ENCODE data around the gene ESYT2. TPM values are rescaled to one million over a fixed set of nuclear protein-coding genes. Genes with fewer than 3 reads are reported as not detected.

ESYT2 gene
- total and polyA plus RNA-seq, 4 donors, result 30.6 to 172 (median 108) TPM

GRCh38 chr7:158861004-158861787 lies 31.9 kb upstream of the ESYT2 start:
- Histone ChIP-seq H3K4me1 (ENCODE audit: control insufficient read depth in 1 of 2, insufficient read depth in 2 of 2, low read length in 2 of 2) (no peaks in the 10 kb centered on the region), H3K9me3 (ENCODE audit: control insufficient read depth, low read length) (no peaks in the 10 kb centered on the region), H3K27ac (ENCODE audit: low read depth in 1 of 2, low read length in 2 of 2) (no peak overlapping the region), H3K27me3 (ENCODE audit: control insufficient read depth in 1 of 2, insufficient read depth in 2 of 2, low read length in 1 of 2) (no peaks in the 10 kb centered on the region), H3K36me3 (ENCODE audit: control insufficient read depth in 1 of 2, insufficient read depth in 2 of 2, low read length in 1 of 2) (no peaks in the 10 kb centered on the region), H3K4me3 (ENCODE audit: low read length in 2 of 2) (no peak overlapping the region)
- intact Hi-C loops (cut with DNase I), result loop anchor here (5.0 to 10.0 kb wide), 2 partner anchors 34 to 76 kb away; partner anchors contain the start of gene ESYT2 (in 1 of the 2)
- DNase-seq (peak in 1 of 2 donors; percentile 31), ATAC-seq (ENCODE audit: low FRiP score) (no peak)
- 69 to 70% methylated on average over 15 of the region's 15 CpGs for WGBS, 2 donors

- intact Hi-C loops (cut with DNase I), result loop anchor here (5.0 to 10.0 kb wide), 2 partner anchors 33 to 76 kb away; partner anchors contain the start of gene ESYT2 (in 1 of the 2)
- H3K4me1 ChIP-seq (ENCODE audit: control insufficient read depth in 1 of 2, insufficient read depth in 2 of 2, low read length in 2 of 2), result no peaks in the 10 kb centered on the region
- no peaks in the 10 kb centered on the region for H3K36me3 ChIP-seq (ENCODE audit: control insufficient read depth in 1 of 2, insufficient read depth in 2 of 2, low read length in 1 of 2)
These were observed 31.1 kb upstream of the ESYT2 start for GRCh38 chr7:158860394-158860793.

GRCh38 chr7:158858592-158859503 lies 29.5 kb upstream of the ESYT2 start:
- no peaks in the 10 kb centered on the region for H3K36me3 ChIP-seq (ENCODE audit: control insufficient read depth in 1 of 2, insufficient read depth in 2 of 2, low read length in 1 of 2)
- DNase-seq (no peak), ATAC-seq (ENCODE audit: low FRiP score) (no peak)
- H3K4me1 ChIP-seq (ENCODE audit: control insufficient read depth in 1 of 2, insufficient read depth in 2 of 2, low read length in 2 of 2), result no peaks in the 10 kb centered on the region
- H3K9me3 ChIP-seq (ENCODE audit: control insufficient read depth, low read length), result no peaks in the 10 kb centered on the region
- H3K27ac ChIP-seq (ENCODE audit: low read depth in 1 of 2, low read length in 2 of 2), result no peak overlapping the region
- intact Hi-C loops (cut with DNase I), result no loop called here
- whole genome bisulfite sequencing, 2 donors, result 82 to 86% methylated on average over 5 of the region's 5 CpGs
- no peak overlapping the region for H3K4me3 ChIP-seq (ENCODE audit: low read length in 2 of 2)
- no peaks in the 10 kb centered on the region for H3K27me3 ChIP-seq (ENCODE audit: control insufficient read depth in 1 of 2, insufficient read depth in 2 of 2, low read length in 1 of 2)

More at GRCh38 chr7:158860394-158860793, 31.1 kb upstream of the ESYT2 start:
- H3K27ac ChIP-seq (ENCODE audit: low read depth in 1 of 2, low read length in 2 of 2), result no peak overlapping the region
- no peaks in the 10 kb centered on the region for H3K9me3 ChIP-seq (ENCODE audit: control insufficient read depth, low read length)
- WGBS, 2 donors, result 94 to 95% methylated on average over 1 of the region's 1 CpG
- H3K4me3 ChIP-seq (ENCODE audit: low read length in 2 of 2), result no peak overlapping the region
- ATAC-seq (ENCODE audit: low FRiP score) (no peak), DNase-seq (no peak)
- H3K27me3 ChIP-seq (ENCODE audit: control insufficient read depth in 1 of 2, insufficient read depth in 2 of 2, low read length in 1 of 2), result no peaks in the 10 kb centered on the region

GRCh38 chr7:158856883-158857668 lies 27.8 kb upstream of the ESYT2 start:
- Histone ChIP-seq H3K4me3 (ENCODE audit: low read length in 2 of 2) (peak overlapping the region; percentile 15 to 72), H3K4me1 (ENCODE audit: control insufficient read depth in 1 of 2, insufficient read depth in 2 of 2, low read length in 2 of 2) (no peaks in the 10 kb centered on the region), H3K27me3 (ENCODE audit: control insufficient read depth in 1 of 2, insufficient read depth in 2 of 2, low read length in 1 of 2) (no peaks in the 10 kb centered on the region), H3K27ac (ENCODE audit: low read depth in 1 of 2, low read length in 2 of 2) (peak overlapping the region in 1 of 2 donors; percentile 36), H3K36me3 (ENCODE audit: control insufficient read depth in 1 of 2, insufficient read depth in 2 of 2, low read length in 1 of 2) (no peaks in the 10 kb centered on the region), H3K9me3 (ENCODE audit: control insufficient read depth, low read length) (no peaks in the 10 kb centered on the region)
- no peak for DNase-seq
- WGBS, 2 donors, result 4 to 6% methylated on average over 17 to 31 of the region's 31 CpGs
- peak; percentile 42 for ATAC-seq (ENCODE audit: low FRiP score)
- intact Hi-C loops (cut with DNase I), result loop anchor here in 1 of 2 donors (1.0 kb wide), 1 partner anchor 27 kb away; no protein-coding TSS in a partner anchor

GRCh38 chr7:158854681-158855081 lies 25.4 kb upstream of the ESYT2 start:
- DNase-seq, result no peak
- Histone ChIP-seq H3K9me3 (ENCODE audit: control insufficient read depth, low read length) (no peaks in the 10 kb centered on the region), H3K4me3 (ENCODE audit: low read length in 2 of 2) (no peak overlapping the region), H3K4me1 (ENCODE audit: control insufficient read depth in 1 of 2, insufficient read depth in 2 of 2, low read length in 2 of 2) (no peaks in the 10 kb centered on the region), H3K36me3 (ENCODE audit: control insufficient read depth in 1 of 2, insufficient read depth in 2 of 2, low read length in 1 of 2) (no peaks in the 10 kb centered on the region), H3K27ac (ENCODE audit: low read depth in 1 of 2, low read length in 2 of 2) (no peak overlapping the region), H3K27me3 (ENCODE audit: control insufficient read depth in 1 of 2, insufficient read depth in 2 of 2, low read length in 1 of 2) (no peaks in the 10 kb centered on the region)
- intact Hi-C loops (cut with DNase I), result no loop called here
- ATAC-seq (ENCODE audit: low FRiP score), result no peak
- WGBS, 2 donors, result 85 to 86% methylated on average over 7 of the region's 7 CpGs

GRCh38 chr7:158850545-158851102 lies 21.3 kb upstream of the ESYT2 start:
- no peak for DNase-seq
- 74 to 75% methylated on average over 5 of the region's 5 CpGs for WGBS, 2 donors
- Histone ChIP-seq H3K27ac (ENCODE audit: low read depth in 1 of 2, low read length in 2 of 2) (no peak overlapping the region), H3K4me3 (ENCODE audit: low read length in 2 of 2) (no peak overlapping the region), H3K36me3 (ENCODE audit: control insufficient read depth in 1 of 2, insufficient read depth in 2 of 2, low read length in 1 of 2) (no peaks in the 10 kb centered on the region), H3K9me3 (ENCODE audit: control insufficient read depth, low read length) (no peaks in the 10 kb centered on the region), H3K27me3 (ENCODE audit: control insufficient read depth in 1 of 2, insufficient read depth in 2 of 2, low read length in 1 of 2) (no peaks in the 10 kb centered on the region), H3K4me1 (ENCODE audit: control insufficient read depth in 1 of 2, insufficient read depth in 2 of 2, low read length in 2 of 2) (no peaks in the 10 kb centered on the region)
- no peak for ATAC-seq (ENCODE audit: low FRiP score)
- intact Hi-C loops (cut with DNase I), result no loop called here

GRCh38 chr7:158849768-158850544 lies 20.6 kb upstream of the ESYT2 start:
- intact Hi-C loops (cut with DNase I), result no loop called here
- peak; percentile 11 for ATAC-seq (ENCODE audit: low FRiP score)
- Histone ChIP-seq H3K4me3 (ENCODE audit: low read length in 2 of 2) (no peak overlapping the region), H3K27me3 (ENCODE audit: control insufficient read depth in 1 of 2, insufficient read depth in 2 of 2, low read length in 1 of 2) (no peaks in the 10 kb centered on the region), H3K9me3 (ENCODE audit: control insufficient read depth, low read length) (no peaks in the 10 kb centered on the region), H3K36me3 (ENCODE audit: control insufficient read depth in 1 of 2, insufficient read depth in 2 of 2, low read length in 1 of 2) (no peaks in the 10 kb centered on the region), H3K4me1 (ENCODE audit: control insufficient read depth in 1 of 2, insufficient read depth in 2 of 2, low read length in 2 of 2) (no peaks in the 10 kb centered on the region), H3K27ac (ENCODE audit: low read depth in 1 of 2, low read length in 2 of 2) (no peak overlapping the region)
- no peak for DNase-seq
- 89 to 91% methylated on average over 4 to 5 of the region's 5 CpGs for WGBS, 2 donors

All from aorta (tissue), 5 donors.